Measurements from ENCODE around the gene INPP1.
A peak's percentile ranks its signal among the peaks of the same experiment; 100 is the strongest.
"Not testable (repeated sequence)": the region's sequence is repeated elsewhere in the genome, so short reads cannot be mapped to it uniquely, and the experiment has no call there.

INPP1 gene, protein sequence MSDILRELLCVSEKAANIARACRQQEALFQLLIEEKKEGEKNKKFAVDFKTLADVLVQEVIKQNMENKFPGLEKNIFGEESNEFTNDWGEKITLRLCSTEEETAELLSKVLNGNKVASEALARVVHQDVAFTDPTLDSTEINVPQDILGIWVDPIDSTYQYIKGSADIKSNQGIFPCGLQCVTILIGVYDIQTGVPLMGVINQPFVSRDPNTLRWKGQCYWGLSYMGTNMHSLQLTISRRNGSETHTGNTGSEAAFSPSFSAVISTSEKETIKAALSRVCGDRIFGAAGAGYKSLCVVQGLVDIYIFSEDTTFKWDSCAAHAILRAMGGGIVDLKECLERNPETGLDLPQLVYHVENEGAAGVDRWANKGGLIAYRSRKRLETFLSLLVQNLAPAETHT

DNA sequence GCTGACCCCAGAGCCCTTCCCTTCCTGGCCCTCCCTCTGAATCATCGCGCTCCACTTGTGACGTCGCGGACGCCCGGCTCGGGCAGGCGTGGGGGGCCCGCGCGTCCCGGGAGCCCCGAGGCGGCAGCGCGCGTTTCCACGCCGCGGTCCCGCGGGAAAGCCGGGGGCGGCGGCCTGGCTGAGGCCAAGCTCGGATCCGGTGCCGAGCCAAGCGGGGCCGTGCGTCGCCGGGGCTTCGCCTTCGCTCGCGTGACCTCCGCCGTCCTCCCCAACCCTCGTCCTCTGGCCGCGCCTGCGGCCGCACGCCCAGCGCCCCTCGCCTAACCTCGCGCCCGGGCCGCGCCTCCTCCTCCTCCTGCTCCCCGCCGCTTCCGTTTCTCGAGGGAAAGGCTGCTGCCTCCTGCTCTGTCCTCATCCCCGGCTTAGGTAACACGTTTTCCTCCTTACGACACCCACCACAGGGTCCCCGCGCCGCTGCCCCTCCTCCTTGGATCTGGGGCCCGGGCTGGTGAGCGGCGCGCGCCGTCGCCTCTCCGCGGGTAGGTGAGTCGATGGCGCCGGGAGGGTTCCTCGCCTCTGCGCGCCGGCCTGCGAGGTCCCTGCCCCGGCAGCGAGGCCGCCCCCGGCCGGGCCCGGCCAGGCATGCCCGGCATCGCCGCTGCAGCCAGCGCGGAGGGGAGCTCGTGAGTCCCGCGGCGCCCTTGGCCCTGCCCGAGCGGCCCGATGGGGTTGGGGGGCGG lies at the start of gene INPP1:
Gene INPP1, plus strand, starts transcription at position 54 of the 740 bp plus-strand sequence. CDS start 16,514 bp downstream, outside the sequence.
- DNase-seq (ENCODE audit: low read depth): no peak

DNA sequence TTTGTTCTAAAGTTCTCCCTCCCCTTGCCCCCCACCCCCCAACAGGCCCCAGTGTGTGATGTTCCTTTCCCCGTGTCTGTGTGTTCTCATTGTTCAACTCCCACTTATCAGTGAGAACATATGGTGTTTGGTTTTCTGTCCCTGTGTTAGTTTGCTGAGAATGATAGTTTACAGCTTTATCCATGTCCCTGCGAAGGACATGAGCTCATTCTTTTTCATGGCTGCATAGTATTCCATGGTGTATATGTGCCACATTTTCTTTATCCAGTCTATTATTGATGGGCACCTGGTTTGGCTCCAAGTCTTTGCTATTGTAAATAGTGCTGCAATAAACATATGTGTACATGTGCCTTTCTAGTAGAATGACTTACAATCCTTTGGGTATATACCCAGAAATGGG lies 45.5 kb upstream of the INPP1 start:
- DNase-seq (ENCODE audit: low read depth): not testable (repeated sequence)

DNA sequence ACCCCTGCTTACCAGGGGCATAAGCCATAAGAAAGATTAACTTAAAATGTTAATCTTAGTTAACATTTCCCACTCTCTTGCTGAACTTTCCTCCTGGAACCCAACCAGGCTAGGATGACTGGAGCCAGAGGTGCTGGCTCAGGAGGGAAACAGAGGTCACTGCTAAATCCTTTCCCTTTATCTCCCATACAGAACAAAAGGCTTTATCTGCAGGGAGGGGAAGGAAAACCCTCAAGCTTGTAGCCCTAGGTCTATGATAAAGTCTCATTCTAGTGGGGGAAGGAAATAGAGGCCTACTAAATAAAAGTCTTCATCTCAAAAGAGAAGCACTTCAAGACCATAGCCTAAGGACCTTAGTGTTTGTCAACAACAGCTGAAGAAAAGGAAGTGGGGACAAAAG lies 42.4 kb upstream of the INPP1 start:
- no peak for DNase-seq (ENCODE audit: low read depth)

DNA sequence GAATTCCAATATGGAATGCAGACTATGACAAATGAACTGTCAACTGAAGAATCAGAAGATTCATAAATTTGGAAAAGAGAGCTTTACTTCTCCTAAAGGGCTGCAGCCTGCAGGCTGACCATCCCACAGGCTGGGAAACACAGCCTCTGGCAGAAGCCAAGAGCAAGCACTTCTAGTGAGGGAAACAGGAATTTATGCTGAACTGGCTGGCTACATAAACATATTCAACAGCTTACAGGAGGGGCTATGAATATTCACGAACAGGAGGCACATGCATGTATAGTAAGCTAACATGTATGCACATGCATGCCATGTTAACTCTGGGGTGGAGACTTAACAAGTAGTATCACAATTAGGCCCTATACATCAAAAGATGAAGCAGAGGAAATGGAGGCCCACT lies 41.3 kb upstream of the INPP1 start:
- DNase-seq (ENCODE audit: low read depth): no peak

DNA sequence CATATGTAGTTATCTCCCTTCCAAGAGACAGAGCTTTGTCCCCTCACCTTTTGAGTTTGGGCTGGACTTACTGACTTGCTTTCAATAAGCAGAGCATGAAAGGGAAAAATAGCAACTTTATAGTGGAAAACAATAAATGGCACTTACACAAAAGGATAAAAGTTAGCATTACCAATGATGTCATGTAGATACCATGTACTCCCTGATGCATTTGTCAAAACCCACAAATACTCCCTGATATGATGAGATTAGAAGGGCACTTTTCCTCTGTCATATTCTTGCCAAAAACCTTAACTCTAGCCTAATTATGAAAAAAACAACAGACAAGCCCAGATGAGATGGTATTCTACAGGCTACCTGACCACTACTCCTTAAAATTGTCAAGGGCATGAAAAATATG lies 39.7 kb upstream of the INPP1 start:
- no peak for DNase-seq (ENCODE audit: low read depth)

DNA sequence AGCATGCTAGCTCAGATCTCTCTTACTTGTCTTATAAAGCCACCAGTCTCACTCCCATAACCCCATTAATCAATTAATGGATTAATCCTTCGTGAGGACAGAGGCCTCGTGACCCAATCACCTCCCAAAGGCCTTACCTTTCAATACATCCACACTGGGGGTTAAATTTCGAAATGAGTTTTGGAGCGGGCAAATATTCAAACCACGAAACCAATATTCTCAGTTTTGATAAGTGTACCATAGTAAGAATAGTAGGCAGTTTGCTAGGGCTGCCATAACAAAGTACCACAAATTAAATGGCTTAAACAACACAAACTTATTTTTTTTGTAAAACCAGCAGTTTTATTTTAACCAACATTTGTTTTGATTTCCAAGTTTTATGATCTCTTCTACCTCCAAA lies 39.0 kb upstream of the INPP1 start:
- no peak for DNase-seq (ENCODE audit: low read depth)

DNA sequence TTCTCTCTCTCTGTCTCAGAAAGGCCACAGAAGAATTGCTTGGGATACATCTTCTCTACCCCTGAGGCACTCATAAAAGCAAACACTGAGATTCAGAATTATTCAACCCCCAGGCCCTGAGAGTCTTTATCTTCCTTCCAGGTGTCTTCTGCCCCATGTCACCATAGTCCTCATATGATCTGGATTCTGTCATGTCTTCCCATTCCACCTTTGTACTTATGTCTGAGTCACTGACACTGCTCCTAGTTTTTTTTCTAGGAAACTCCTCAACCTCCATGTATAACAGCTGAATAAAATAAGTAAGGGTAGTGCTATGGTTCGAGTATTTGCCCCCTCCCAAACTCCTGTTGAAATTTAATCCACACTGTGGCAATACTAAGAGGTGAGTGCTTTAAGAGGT lies 35.4 kb upstream of the INPP1 start:
- DNase-seq (ENCODE audit: low read depth): no peak

DNA sequence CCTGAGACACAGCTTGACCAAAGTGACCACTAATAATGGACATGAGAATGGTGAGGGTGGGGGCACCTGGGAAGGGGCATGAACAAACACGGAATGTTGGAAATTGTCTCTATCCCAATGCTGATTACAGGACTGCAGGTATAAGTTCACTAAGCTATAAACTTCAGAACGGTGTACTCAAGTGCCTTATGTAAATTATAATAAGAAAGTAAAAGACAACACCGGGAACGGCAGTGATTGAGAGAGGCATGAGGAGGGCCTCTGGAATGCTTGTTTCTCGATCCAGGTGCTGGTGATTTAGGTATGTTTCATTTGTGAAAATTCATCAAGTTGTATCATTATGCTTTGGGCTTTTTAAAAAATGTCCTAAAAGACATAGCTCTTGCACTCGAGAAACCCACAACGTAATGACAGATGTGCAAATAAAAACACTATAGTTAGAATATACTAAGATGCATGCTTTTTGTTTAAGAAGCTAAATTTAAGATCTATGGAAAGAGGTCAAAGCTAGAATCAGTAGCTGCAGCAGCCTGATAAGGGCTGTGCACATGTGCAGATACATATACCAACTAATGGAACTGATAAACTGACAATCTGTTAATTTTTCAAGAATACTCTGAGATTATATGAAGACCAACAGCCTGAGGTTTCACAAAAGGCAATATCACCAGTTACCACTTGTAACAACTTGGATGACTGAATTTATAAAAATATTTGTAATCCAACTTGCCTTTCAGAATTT lies 31.3 kb upstream of the INPP1 start:
- DNase-seq (ENCODE audit: low read depth): no peak

DNA sequence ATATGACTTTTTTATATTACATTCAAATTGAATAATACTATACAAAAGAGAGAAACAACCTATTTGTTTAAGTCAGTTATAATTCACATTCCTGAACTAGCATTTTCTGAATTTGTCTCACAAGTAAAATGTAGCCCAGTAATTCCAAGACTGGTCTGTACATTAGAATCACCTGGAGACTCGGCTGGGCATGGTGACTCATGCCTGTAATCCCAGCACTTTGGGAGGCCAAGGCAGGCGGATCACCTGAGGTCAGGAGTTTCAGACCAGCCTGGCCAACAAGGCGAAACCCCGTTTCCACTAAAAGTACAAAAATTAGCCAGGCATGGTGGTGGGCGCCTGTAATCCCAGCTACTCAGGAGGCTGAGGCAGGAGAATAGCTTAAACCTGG lies 30.8 kb upstream of the INPP1 start:
- DNase-seq (ENCODE audit: low read depth): not testable (repeated sequence)

DNA sequence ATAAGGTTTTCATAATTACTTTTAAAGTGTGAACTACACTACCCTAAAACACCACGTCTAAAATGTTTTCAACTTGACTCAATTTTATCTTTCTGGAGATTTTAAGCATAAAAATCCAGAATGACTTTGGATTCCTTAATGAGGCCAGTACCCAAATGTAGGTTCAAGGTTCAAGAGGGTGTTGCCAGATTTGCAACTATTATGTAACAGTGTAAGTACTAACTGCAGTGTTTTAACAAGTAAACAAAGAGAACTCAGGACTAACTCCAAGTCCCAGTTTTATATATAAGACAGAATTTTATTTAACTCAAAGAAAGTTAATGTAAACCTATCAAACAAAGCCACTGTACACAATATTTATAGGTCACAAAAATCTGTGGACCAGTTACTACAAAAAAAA lies 29.5 kb upstream of the INPP1 start:
- DNase-seq (ENCODE audit: low read depth): no peak

DNA sequence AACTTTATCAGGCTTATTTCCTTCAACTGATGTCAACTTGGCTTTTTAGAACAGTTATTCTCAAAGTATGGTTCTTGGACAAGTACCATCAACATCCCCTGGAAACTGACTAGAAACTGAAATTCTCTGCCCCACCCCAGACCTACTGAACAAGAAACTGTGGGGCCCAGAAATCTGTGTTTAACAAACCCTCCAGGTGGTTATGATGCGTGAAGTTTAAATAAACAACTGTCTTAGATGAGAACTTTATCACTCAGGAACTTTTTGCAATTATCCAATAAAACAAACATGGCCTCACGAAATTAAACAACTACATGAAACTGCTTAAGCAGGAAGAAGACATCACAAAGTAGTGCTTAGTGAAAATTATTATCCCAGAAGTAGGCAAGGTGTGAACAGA lies 28.1 kb upstream of the INPP1 start:
- no peak for DNase-seq (ENCODE audit: low read depth)

DNA sequence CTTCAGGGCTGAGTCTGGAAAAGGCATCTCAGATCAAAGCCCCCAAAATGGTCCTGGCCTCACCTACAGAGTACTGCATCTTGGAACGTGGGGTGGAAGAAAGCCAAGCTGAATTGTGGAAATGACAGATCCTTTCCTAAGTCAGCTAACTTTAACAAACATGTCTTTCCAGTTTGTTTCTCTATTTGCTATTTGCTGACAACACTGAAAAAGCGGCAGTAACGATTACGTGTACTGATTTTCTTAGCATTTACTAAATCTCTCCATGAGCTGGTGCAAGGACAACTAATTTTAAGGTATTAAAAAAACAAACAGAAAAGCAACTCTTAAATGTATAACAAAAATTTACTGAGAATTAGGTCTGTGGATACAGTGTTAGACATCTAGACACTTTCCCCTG lies 24.9 kb upstream of the INPP1 start:
- no peak for DNase-seq (ENCODE audit: low read depth)

DNA sequence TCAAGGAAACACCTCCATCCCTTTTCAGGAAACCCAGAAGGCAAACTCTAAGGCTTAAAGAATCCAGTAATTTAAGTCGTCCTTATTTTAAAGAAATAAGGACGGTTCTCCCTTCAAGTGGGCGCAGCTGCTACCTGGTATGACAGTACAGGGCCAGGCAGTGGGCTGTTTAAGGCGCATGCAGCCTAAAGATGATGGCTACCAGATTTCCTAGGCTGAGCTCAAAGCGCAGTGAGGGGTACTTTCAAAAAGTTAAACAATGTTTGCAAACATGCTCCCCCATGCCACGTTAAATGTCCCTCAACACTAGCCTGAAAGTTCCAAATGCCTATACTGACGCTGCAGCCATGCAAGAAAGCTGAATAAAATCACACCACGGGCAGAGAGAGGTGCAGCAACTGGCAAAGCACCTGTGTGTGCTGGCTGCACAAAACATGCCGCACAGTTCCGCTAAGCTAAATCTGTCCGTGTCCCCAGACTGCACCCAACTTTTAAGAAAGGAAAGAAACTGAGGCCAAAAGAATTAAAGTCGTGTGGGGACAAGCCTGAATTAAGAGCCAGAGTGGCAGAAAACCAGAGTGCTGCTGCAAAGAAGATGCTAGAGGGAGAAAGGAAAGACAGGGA lies 24.3 kb upstream of the INPP1 start:
- DNase-seq (ENCODE audit: low read depth): no peak

DNA sequence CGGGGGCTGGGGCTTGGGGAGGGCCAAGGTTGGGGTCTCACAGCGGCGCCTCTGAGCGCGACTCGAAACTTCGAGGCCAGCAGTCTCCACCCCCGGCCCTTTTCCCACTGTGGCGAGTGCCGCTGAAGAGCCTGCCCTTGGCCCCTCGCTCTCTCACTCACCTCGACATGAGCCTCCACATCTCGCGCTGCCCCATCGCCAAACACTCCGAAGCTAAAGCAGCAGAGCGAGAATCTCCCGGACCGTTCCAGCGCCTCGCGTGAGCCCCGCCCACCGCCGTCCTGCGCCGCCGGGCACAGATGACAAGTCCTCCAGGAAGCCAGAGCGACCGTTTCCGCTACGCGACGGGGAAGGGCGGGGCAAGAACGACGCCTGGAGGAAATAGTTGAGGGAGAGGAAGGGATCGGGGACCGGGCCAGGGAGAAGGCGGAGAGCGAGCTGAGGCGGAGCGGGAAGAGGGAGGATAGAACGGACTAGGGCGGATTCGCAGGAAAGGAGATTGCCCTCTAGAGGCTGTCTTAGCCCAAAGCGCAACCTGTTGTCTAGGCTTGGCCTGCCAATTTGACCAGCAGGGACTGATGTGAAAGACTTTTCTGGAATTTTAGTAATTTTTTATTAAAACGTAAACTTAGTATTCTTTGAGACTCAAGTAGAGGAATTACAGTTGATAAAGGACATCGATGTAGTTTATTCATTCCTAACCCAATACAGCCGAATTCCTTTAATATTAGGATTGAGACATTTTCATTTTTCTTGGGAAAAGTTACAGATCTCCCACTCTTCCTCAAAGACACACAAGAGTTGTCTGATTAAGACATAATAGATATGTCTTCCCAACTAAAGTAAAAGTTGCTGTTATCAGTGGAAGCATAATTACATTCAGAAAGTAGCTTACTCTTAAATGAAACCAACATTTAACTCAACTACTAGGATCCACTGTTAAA lies 23.6 kb upstream of the INPP1 start, which contains the start of gene HIBCH:
Gene HIBCH, minus strand, starts transcription at position 272 of the 944 bp plus-strand sequence. Its CDS starts 76 bp downstream, at position 196.
- peak; percentile 93 for DNase-seq (ENCODE audit: low read depth)

DNA sequence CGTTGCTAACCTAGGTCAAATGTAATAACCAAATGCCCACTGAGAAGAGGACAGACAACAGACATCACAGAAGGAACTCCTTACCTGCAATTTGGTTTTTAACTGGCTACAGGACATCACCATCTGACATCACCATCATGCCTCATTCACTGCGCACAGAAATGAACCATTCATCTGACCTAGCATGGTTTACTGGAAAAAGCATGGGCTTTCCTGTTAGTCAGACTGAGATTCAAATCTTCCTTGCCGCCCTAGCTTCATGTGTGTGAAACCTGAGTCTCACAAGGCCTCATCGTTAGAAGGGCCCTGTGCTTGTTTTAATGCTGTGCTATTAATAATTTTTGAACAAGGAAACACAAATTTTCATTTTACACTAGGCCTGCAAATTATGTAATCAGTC lies 22.7 kb upstream of the INPP1 start:
- DNase-seq (ENCODE audit: low read depth): no peak

DNA sequence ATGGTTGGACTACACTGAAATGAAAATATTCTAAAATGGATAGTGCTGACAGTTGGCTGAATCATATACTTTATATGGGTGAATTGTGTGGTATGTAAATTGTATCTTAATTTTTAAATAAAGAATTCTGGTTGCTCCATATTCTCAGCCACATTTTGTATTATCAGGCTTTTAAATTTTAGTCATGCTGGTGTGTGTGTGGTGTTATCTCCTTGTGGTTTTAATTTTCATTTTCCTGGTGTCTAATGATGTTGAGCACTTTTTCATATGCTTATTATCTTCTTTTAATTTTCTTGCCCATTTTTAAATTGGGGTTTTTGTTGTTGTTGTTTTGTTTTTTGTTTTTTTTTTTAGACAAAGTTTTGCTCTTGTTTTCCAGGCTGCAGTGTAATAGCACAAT lies 20.0 kb upstream of the INPP1 start:
- DNase-seq (ENCODE audit: low read depth): no peak

DNA sequence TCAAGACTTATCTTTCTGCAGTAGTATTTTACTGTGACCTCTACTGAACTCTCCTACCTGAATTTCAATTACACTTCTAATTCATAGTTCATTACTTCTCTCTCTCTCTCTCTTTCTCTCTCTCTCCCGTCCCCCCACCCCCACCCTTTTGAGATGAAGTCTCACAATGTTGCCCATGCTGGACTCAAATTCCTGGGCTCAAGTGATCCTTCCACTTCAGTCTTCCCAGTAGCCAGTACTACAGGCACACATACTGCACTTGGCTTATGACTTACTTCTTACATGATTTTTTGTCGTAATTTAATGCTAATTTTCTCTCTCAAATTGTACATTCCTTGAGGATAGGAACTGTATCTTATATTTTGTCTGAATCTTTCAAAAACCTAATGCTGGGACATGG lies 17.8 kb upstream of the INPP1 start:
- DNase-seq (ENCODE audit: low read depth): no peak

DNA sequence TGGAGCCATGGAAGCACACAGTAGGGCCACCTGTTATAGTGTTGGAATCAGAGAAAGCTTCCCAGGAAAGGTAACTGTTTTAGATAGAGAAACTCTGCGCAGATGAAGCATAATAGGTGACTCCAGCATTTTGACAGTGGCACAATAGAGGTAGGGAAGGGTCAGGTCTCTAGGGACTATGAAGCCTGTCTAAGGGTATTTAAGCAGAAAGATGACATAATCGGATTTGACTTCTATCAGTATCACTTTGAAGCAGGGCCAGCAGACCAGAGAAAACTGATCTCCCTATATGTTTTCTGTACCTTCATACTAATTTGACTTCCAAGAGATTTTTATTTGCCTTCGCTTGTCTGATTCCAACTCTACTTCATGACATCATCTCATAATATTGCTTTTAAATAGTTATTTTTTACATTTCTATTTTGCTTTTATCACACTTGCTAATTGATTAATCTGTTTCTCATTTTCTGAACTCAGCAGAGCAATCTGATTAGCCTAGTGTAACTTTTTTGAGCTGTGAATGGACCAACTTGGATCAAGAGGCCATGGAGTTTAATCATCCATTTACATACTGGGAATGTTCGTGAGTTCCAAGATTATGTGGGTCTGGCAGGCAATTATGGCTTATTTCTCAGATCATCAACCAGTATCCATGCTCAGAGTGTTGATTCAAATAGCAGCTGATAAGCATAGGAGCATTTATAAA lies 15.4 kb upstream of the INPP1 start:
- DNase-seq (ENCODE audit: low read depth): no peak

DNA sequence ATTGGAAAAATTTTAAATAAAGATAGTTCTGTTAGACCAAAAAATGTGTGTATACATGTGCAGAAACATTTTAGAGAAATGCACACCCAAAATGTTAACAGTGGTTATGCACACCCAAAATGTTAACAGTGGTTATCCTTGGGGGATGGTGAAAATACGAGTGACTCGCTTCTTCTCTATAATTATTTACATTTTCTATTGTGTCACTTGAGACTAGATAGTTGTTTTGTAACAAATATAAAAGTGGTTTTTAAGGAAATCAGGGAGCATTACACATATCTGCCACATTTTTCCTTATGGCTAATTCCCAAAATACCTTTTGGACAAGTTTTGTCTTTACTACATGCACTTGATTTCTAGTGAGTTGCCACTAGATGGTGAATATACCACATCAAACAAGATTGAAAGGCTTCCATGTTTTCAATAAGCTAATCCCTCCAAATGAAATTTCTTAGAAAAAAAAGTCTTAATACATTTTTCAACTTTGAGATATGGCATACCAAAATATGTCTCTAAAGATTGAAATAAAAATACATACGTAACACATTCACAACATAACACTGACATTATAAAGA lies 14.7 kb upstream of the INPP1 start:
- DNase-seq (ENCODE audit: low read depth): no peak

DNA sequence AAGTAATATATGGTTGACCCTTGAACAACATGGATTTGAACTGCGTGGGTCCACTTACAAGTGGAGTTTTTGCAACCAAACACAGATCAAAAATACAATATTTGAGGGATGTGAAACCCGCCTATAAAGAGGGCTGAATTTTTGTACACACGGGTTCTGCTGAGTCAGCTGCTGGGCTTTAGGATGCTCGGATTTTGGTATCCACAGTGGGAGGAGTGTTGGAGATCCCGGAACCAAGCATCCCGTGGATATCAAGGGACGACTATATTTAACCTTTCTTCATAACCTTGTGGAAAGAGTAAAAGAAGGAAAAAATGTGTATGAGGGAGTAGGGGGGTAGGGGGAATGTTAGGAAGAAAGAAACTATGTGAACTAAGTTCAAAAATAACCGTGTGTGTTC lies 10.0 kb upstream of the INPP1 start:
- no peak for DNase-seq (ENCODE audit: low read depth)

Measured in non-pigmented ciliary epithelial cell (primary cell).